ENCODE results near the gene CYP3A7. TPM values are rescaled to one million over a fixed set of nuclear protein-coding genes. Genes with fewer than 3 reads are reported as not detected.
"Not testable (repeated sequence)": the region's sequence is repeated elsewhere in the genome, so short reads cannot be mapped to it uniquely, and the experiment has no call there.

The CYP3A7 gene
- total RNA-seq, 2 experiments from 2014 or later: not detected

- CTCF ChIA-PET: no interaction called here
- no peak overlapping the region for H3K4me3 Mint-ChIP-seq
- DNase-seq: no peak
- peak overlapping the region; percentile 22 for H3K27ac Mint-ChIP-seq
- no peaks in the 10 kb centered on the region for H3K27me3 Mint-ChIP-seq (ENCODE audit: low read depth)
- intact Hi-C loops (cut with micrococcal nuclease): loop anchor here (1.0 to 2.0 kb wide), 3 partner anchors 49 to 103 kb away; no protein-coding TSS in a partner anchor
- H3K9me3 Mint-ChIP-seq: no peaks in the 10 kb centered on the region
- peaks cover 15% of the 10 kb centered on the region for H3K4me1 Mint-ChIP-seq (ENCODE audit: low read depth)
- peaks cover 8% of the 10 kb centered on the region for H3K36me3 Mint-ChIP-seq (ENCODE audit: low read depth)
Observed at GRCh38 chr7:99739699-99740572, 4.9 kb upstream of the CYP3A7 start.

GRCh38 chr7:99737726-99738125 lies 2.7 kb upstream of the CYP3A7 start:
- Mint-ChIP-seq H3K9me3 (no peaks in the 10 kb centered on the region), H3K4me1 (ENCODE audit: low read depth) (peaks cover 15% of the 10 kb centered on the region), H3K4me3 (no peak overlapping the region), H3K27me3 (ENCODE audit: low read depth) (no peaks in the 10 kb centered on the region), H3K36me3 (ENCODE audit: low read depth) (peaks cover 8% of the 10 kb centered on the region), H3K27ac (no peak overlapping the region)
- intact Hi-C loops (cut with micrococcal nuclease): no loop called here
- no peak for DNase-seq
- CTCF ChIA-PET: no interaction called here

GRCh38 chr7:99736667-99737066 lies 1.7 kb upstream of the CYP3A7 start:
- Mint-ChIP-seq H3K4me1 (ENCODE audit: low read depth) (peaks cover 22% of the 10 kb centered on the region), H3K27ac (peak overlapping the region; percentile 14)
- DNase-seq; H3K9me3 Mint-ChIP-seq; H3K27me3 Mint-ChIP-seq (ENCODE audit: low read depth); H3K4me3 Mint-ChIP-seq; intact Hi-C loops (cut with micrococcal nuclease); H3K36me3 Mint-ChIP-seq (ENCODE audit: low read depth): not testable (repeated sequence)
- CTCF ChIA-PET: interaction anchor here (0.7 kb wide), 1 partner anchor 256 kb away, joined by 3 read pairs; no protein-coding TSS in a partner anchor

GRCh38 chr7:99733448-99733847 lies 1.5 kb downstream of the CYP3A7 start:
- no peaks in the 10 kb centered on the region for H3K27me3 Mint-ChIP-seq (ENCODE audit: low read depth)
- peaks cover 3% of the 10 kb centered on the region for H3K36me3 Mint-ChIP-seq (ENCODE audit: low read depth)
- CTCF ChIA-PET: no interaction called here
- H3K27ac Mint-ChIP-seq: no peak overlapping the region
- no peak overlapping the region for H3K4me3 Mint-ChIP-seq
- no peak for DNase-seq
- intact Hi-C loops (cut with micrococcal nuclease): loop anchor here (5.0 kb wide), 1 partner anchor 39 kb away; no protein-coding TSS in a partner anchor
- no peaks in the 10 kb centered on the region for H3K9me3 Mint-ChIP-seq
- peaks cover 12% of the 10 kb centered on the region for H3K4me1 Mint-ChIP-seq (ENCODE audit: low read depth)

DNA sequence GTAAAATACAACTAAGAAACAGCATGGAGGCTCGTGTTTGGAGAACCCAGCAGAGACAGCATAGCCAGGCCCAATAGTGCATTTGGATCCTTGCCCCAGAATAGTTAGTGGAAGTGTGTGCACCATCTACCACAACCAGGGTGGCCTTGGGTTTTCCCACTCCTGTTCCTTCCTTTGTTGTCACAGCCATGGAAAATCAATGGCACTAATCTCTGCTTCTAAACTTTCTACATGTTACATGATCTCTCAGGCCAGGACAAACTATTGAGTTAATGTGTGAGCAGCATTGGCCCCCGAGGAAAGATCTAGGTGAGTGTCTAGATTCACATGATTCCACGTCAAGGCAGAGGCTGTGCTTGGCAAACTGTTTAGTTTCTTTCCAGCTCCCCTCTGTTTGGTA lies 2.0 kb downstream of the CYP3A7 start:
- no peak overlapping the region for H3K27ac Mint-ChIP-seq
- peaks cover under 1% of the 10 kb centered on the region for H3K36me3 Mint-ChIP-seq (ENCODE audit: low read depth)
- H3K9me3 Mint-ChIP-seq: no peaks in the 10 kb centered on the region
- no peak for DNase-seq
- H3K4me3 Mint-ChIP-seq: no peak overlapping the region
- no peaks in the 10 kb centered on the region for H3K27me3 Mint-ChIP-seq (ENCODE audit: low read depth)
- CTCF ChIA-PET: no interaction called here
- H3K4me1 Mint-ChIP-seq (ENCODE audit: low read depth): peaks cover 11% of the 10 kb centered on the region
- intact Hi-C loops (cut with micrococcal nuclease): loop anchor here (5.0 kb wide), 1 partner anchor 39 kb away; no protein-coding TSS in a partner anchor

DNA sequence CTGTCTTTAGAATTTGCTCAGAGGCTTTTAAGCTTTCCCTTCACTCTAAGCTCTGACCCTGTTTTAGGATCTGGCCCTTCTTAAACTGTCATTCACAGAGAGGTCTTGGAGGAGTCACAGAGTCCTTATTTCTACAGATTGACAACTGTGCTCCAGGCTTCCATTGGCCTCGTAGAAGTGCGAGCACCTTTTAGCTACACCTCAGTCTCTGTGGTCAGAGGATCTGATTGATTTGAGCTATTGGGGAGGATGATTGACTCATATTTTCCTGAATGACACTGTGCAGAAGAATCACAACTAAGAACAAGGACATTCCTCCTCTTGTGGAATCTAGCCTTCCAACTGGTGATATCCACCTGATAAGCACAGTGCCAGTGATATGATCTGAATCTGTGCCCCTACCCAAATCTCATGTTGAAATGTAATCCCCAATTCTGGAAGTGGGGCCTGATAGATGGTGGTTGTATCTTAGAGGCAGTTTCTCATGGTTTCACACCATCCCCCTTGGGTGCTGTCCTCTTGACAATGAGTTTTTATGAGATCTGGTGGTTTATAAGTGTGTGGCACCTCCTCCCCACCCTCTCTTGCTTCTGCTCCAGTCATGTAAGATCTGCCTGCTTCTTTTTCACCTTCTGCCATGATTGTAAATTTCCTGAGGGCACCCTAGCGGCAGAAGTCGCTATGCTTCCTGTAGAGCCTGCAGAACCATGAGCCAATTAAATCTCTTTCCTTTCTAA lies 3.2 kb downstream of the CYP3A7 start:
- CTCF ChIA-PET: no interaction called here
- intact Hi-C loops (cut with micrococcal nuclease): loop anchor here (5.0 kb wide), 1 partner anchor 40 kb away; no protein-coding TSS in a partner anchor

DNA sequence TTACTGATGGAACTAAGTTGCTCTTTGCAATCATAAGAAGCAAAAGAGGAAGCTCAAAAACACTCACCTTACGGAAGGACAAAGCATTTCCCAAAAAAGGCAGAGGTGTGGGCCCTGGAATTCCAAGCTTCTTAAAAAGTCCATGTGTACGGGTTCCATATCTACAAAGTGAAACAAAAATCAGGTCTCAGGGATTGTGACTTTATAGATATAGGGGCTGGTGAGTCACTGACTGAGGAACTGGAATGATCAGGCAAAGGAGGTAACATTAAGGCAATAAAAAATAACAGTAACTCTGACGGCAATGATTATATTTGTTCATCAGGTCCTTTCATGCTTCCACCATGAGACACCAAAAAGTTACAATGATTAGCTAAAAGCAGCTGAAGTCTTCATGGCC lies 4.0 kb downstream of the CYP3A7 start:
- intact Hi-C loops (cut with micrococcal nuclease): loop anchor here (5.0 kb wide), 1 partner anchor 41 kb away; no protein-coding TSS in a partner anchor
- Mint-ChIP-seq H3K27me3 (ENCODE audit: low read depth) (no peaks in the 10 kb centered on the region), H3K27ac (no peak overlapping the region), H3K4me1 (ENCODE audit: low read depth) (peaks cover 9% of the 10 kb centered on the region), H3K4me3 (no peak overlapping the region), H3K9me3 (no peaks in the 10 kb centered on the region), H3K36me3 (ENCODE audit: low read depth) (no peaks in the 10 kb centered on the region)
- no peak for DNase-seq
- CTCF ChIA-PET: no interaction called here

More for the DNA sequence above, 3.2 kb downstream of the CYP3A7 start:
- no peaks in the 10 kb centered on the region for H3K27me3 Mint-ChIP-seq (ENCODE audit: low read depth)
- H3K27ac Mint-ChIP-seq: no peak overlapping the region
- peak; percentile 23 for DNase-seq
- H3K4me3 Mint-ChIP-seq: no peak overlapping the region
- no peaks in the 10 kb centered on the region for H3K36me3 Mint-ChIP-seq (ENCODE audit: low read depth)
- no peaks in the 10 kb centered on the region for H3K9me3 Mint-ChIP-seq
- peaks cover 9% of the 10 kb centered on the region for H3K4me1 Mint-ChIP-seq (ENCODE audit: low read depth)

DNA sequence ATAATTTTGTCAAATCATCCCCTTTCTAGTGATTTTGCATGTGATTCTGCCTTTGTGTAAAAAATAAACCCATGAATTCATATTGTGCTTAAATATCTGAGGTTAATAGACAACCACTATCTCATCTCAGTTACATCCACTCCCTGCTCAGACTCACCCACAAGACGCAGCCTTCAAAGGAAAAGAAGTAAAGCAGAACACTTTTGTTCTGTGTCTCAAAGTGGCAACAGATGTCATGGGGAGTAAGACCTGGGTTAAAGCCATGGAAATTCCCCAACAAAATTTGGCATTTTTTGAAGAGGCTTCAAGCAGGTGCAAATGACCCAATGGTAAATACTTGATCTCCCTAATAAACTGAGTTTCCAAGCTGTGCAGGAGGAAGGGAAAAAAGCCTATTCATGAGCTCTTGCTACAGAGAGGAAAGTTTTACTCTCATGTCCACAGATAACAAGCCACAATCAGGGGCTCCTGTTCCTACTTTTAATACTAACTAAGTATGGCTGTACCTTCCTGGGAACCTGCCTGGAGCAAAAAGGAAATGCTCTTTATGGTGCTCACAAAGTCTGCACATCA lies 4.7 kb downstream of the CYP3A7 start:
- no peaks in the 10 kb centered on the region for H3K9me3 Mint-ChIP-seq
- H3K4me3 Mint-ChIP-seq: no peak overlapping the region
- no peaks in the 10 kb centered on the region for H3K36me3 Mint-ChIP-seq (ENCODE audit: low read depth)
- CTCF ChIA-PET: no interaction called here
- H3K27ac Mint-ChIP-seq: no peak overlapping the region
- DNase-seq: no peak
- peaks cover 9% of the 10 kb centered on the region for H3K4me1 Mint-ChIP-seq (ENCODE audit: low read depth)
- intact Hi-C loops (cut with micrococcal nuclease): loop anchor here (5.0 kb wide), 1 partner anchor 42 kb away; no protein-coding TSS in a partner anchor
- H3K27me3 Mint-ChIP-seq (ENCODE audit: low read depth): no peaks in the 10 kb centered on the region

GRCh38 chr7:99729486-99730237 lies 5.3 kb downstream of the CYP3A7 start:
- Mint-ChIP-seq H3K4me3 (no peak overlapping the region), H3K9me3 (no peaks in the 10 kb centered on the region), H3K4me1 (ENCODE audit: low read depth) (peaks cover 9% of the 10 kb centered on the region), H3K36me3 (ENCODE audit: low read depth) (no peaks in the 10 kb centered on the region), H3K27ac (no peak overlapping the region), H3K27me3 (ENCODE audit: low read depth) (no peaks in the 10 kb centered on the region)
- intact Hi-C loops (cut with micrococcal nuclease): loop anchor here (5.0 kb wide), 1 partner anchor 43 kb away; no protein-coding TSS in a partner anchor
- DNase-seq: no peak
- CTCF ChIA-PET: no interaction called here

DNA sequence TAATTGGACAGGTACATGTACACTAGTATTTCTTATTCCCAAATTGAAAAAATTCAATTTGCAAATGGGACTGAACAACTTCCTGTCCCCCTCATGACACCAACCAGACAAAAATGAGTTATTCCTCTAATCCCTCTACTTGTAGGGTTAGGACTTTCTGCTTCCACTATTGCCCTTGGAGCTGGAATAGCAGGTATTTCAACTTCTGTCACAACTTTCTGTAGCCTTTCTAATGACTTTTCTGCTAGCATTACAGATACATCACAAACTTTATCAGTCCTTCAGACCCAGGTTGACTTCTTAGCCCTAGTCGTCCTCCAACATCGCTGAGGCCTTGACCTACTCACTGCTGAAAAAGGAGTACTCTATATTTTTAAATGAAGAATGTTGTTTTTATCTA lies 6.4 kb downstream of the CYP3A7 start:
- CTCF ChIA-PET: no interaction called here
- Mint-ChIP-seq H3K27ac (no peak overlapping the region), H3K4me3 (no peak overlapping the region), H3K4me1 (ENCODE audit: low read depth) (peaks cover 9% of the 10 kb centered on the region), H3K36me3 (ENCODE audit: low read depth) (no peaks in the 10 kb centered on the region), H3K27me3 (ENCODE audit: low read depth) (no peaks in the 10 kb centered on the region), H3K9me3 (no peaks in the 10 kb centered on the region)
- intact Hi-C loops (cut with micrococcal nuclease): no loop called here
- no peak for DNase-seq

DNA sequence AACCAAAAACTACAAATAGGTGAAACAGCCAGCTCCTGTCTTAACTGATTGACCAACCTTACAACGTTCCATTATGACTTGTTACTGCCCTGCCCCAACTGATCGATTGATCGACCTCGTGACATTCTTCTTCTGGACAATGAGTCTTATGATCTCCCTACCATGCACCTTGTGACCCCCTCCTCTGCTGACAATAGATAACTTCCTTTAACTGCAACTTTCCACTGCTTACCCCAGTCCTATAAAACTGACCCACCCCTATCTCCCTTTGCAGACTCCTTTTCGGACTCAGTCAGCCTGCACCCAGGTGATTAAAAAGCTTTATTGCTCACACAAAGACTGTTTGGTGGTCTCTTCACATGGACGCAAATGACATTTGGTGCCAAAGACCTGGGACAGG lies 11.8 kb downstream of the CYP3A7 start:
- H3K9me3 Mint-ChIP-seq; DNase-seq; H3K27ac Mint-ChIP-seq; CTCF ChIA-PET; H3K27me3 Mint-ChIP-seq (ENCODE audit: low read depth); H3K4me3 Mint-ChIP-seq; H3K36me3 Mint-ChIP-seq (ENCODE audit: low read depth); intact Hi-C loops (cut with micrococcal nuclease): not testable (repeated sequence)
- peaks cover 19% of the 10 kb centered on the region for H3K4me1 Mint-ChIP-seq (ENCODE audit: low read depth)
